GM19324 (cell line): ENCODE measurements around the gene DHRS13.
"Not testable (repeated sequence)": the region's sequence is repeated elsewhere in the genome, so short reads cannot be mapped to it uniquely, and the experiment has no call there.

Experiments used
- ATAC-seq: cut with Tn5 transposase; IDR thresholded peaks from one replicate; pipeline ENCODE4 v1.9.1; 2021; ENCODE audit warnings: mild to moderate bottlenecking, moderate library complexity; ENCODE audit not compliant: unreplicated experiment, low FRiP score

Gene DHRS13

GRCh38 chr17:28906706-28907438, 4.0 kb upstream of the DHRS13 start:
- ATAC-seq = no peak

- ATAC-seq = no peak
Observed at GRCh38 chr17:28906276-28906675, 3.4 kb upstream of the DHRS13 start.

GRCh38 chr17:28904800-28905199, 1.9 kb upstream of the DHRS13 start:
- ATAC-seq = no peak

DNA sequence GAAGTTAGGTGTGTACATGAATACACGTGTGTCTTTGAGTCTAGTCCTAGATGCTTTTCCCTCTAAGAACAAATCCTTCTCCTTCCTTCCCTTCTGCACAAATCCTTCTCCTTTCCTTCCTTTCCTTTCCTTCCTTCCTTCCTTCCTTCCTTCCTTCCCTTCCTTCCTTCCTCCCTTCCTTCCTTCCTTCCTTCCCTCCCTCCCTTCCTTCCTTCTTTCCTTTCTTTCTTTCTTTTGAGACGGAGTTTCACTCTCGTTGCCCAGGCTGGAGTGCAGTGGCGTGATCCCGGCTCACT, 615 bp upstream of the DHRS13 start:
- ATAC-seq = not testable (repeated sequence)

DNA sequence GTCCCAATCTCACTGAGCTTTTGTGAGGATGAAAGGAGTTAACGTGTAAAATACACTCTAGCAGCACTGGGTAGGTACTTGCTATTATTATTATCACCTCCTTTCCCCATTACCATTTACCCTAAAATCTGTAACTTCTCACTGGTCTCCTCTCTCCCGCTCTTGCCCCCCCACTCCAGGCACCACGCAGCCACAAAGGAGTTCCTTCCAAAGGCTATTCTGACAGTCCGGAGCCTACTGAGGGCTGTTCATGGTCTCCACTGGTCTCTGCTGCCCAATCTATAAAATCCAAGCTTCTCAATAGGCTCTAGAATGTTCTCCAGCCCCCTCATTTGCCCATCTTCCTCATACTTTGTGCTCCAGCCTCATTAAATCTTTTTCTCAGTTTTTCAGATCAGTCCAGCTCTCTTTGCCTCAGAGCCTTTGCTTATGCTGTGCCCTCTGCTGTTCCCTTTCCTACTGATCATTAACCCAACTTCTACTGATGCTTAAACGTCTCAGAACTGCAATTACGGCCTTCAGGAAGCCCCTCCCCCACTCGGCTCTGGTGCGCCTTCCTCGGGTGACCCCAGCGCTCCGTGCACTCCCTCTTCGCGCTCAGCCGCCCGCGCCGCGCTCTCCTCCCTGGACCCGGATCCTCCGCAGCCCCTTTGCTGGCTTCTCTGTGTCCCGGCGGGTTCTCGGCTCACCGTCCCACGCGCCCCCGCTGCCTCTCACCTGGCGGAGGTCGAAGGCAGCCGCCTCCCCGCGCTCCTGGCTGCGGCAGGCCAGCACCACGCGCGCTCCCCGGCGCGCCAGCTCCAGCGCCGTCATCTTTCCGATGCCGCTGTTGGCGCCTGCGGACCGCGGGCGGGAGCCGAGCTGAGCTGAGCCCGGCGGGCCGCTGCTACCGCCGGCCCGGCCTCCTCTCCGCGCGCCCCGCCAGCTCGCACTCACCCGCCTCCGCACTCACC, 737 bp downstream of the DHRS13 start:
- ATAC-seq = peak; percentile 53

DNA sequence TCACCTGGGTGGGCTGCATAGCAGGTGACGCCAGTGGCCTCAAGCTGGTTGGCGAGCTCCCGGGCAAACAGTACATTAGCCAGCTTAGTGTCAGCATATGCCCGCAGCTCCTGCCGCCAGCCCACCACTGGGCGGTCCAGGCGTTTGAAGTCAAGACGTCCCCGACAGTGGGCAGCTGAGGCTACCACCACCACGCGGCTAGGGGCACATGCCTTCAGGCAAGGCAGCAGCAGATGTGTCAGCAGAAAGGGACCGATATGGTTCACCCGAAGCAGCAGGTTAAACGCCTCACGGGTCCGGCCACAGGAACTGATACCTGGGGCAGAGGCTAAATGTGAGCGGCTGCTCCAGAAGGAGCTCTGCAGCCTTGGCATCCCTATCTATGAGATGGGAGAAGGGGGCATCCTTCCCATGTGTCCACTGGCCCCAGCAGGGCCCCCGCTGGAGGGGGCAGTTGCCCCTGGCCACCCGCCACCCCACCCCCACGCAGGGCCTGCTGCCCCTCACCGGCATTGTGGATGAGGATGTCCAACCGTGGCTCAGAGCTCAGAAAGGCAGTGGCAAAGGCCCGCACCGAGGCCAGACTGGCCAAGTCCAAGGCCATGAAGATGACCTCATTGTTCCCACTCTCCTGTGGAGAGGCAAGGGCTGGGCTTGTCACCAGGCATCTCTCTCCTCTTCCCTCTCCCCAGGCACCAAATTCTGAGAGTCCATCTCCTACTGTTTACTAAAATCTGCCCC, 1.7 kb downstream of the DHRS13 start:
- no peak for ATAC-seq

GRCh38 chr17:28899212-28899815, 3.6 kb downstream of the DHRS13 start:
- no peak for ATAC-seq

GRCh38 chr17:28898527-28898955, 4.3 kb downstream of the DHRS13 start:
- no peak for ATAC-seq

GRCh38 chr17:28897769-28898526, 4.9 kb downstream of the DHRS13 start:
- ATAC-seq = no peak

- ATAC-seq = no peak
Observed at GRCh38 chr17:28896884-28897768, 5.8 kb downstream of the DHRS13 start, which contains the start of gene FLOT2. FLOT2 (minus strand) TSS chr17:28897733; CDS start chr17:28897574, 159 bp downstream.

DNA sequence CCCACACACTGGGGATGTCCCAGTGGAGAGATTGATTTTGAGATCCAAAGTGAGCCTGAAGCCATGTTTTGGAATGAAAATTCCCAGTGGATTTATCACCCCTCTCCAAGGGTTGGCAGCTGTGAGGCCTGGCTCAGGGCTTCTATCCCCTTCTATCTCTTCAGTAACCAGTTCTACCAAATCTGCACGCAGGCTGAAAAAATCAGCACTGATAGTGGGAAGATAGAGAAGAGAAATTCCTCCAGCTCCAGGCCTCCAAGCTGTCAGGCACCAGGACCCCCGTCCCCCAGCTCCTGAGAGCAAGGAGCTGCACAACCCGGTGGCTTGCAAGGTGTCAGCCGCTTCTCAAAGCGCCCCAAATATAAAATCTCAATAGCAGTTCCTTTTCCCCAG, 6.4 kb downstream of the DHRS13 start:
- ATAC-seq = no peak

GRCh38 chr17:28895794-28896447, 7.0 kb downstream of the DHRS13 start:
- no peak for ATAC-seq

GRCh38 chr17:28893248-28894183, 9.4 kb downstream of the DHRS13 start:
- ATAC-seq = not testable (repeated sequence)

GRCh38 chr17:28892024-28892423, 10.9 kb downstream of the DHRS13 start:
- no peak for ATAC-seq

DNA sequence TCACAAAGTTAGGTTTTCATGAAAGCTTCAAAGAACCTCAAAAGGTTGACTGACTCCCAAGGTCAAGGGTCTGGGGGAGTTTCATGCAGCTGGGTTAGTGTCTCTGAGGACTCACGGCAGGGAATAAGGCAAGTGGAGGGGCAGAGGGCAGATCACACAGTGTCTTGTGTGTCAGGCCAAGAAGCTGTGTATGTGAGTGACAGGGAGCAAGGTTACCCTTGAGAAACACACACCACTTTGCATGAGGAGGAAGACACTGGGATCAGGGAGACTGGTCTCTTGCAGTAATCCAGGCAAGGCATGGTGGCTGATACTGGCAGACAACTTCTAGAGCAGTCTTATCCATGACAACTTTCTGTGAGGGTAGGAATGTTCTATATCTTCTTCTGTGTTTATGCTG, 11.7 kb downstream of the DHRS13 start:
- no peak for ATAC-seq

GRCh38 chr17:28889996-28890395, 12.9 kb downstream of the DHRS13 start:
- ATAC-seq = no peak

DNA sequence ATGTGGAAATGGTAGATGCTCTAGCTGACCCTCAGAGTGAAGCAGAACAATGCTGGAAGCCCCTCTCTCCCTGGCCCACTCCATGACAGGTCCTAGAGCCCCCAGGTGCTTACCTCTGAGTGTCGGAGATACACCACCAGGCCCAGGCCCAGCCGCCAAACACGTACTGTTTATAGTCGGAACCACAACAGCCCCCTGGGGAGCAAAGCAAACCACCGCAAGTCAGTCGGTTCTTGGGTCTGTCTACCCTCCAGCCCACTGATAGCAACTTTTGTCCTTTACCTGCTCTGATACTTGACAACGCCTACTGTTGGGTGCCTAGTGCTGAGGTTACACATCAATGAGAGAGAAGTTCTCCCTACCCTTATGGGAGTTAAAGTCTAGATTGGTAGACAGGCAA, 14.0 kb downstream of the DHRS13 start:
- ATAC-seq = no peak
